Activated T-cell treated with anti-CD3 and anti-CD28 coated beads, Interleukin-2, amount 50 U/mL, for 72 hours (primary cell): Measurements from ENCODE around the gene HIC1. TPM values are rescaled to one million over a fixed set of nuclear protein-coding genes. Genes with fewer than 3 reads are reported as not detected.

ENCODE experiments used
- ATAC-seq, 2 donors: fragments of 150-1000 bp; cut with Tn5 transposase; replicated peaks in 1 of 2; 2 replicates each; pipeline ENCODE4 v1.10.0; 2021; ENCODE audit warnings: moderate library complexity in 2 of 2, mild to moderate bottlenecking in 1 of 2
- DNase-seq, 2 donors: peaks; one replicate each; pipeline ENCODE4 v3.0.0; 2021 to 2022; ENCODE audit warnings: mixed read lengths in 1 of 2
- H3K27ac Mint-ChIP-seq: one replicate; pipeline ENCODE4 v1.8.0; 2022; ENCODE audit warnings: mild to moderate bottlenecking, moderate library complexity, mixed read lengths
- H3K27me3 Mint-ChIP-seq: one replicate; pipeline ENCODE4 v1.8.0; 2022; ENCODE audit warnings: low read depth, mixed read lengths
- H3K36me3 Mint-ChIP-seq, 2 donors: one replicate each; pipeline ENCODE4 v1.8.0; 2022; ENCODE audit warnings: mixed read lengths in 2 of 2, mild to moderate bottlenecking in 1 of 2; ENCODE audit not compliant: insufficient read depth in 2 of 2
- H3K4me1 Mint-ChIP-seq: one replicate; pipeline ENCODE4 v1.8.0; 2022; ENCODE audit warnings: low read depth, mixed read lengths
- H3K4me3 Mint-ChIP-seq, 2 donors: one replicate each; pipeline ENCODE4 v1.8.0; 2022; ENCODE audit warnings: mild to moderate bottlenecking in 2 of 2, mixed read lengths in 2 of 2, moderate library complexity in 2 of 2
- H3K9me3 Mint-ChIP-seq, 2 donors: one replicate each; pipeline ENCODE4 v1.8.0; 2022; ENCODE audit warnings: mixed read lengths in 2 of 2
- total RNA-seq, 2 donors: library from RNA; stranded (reverse); gene quantifications; one replicate each; pipeline ENCODE4 v1.2.3, GENCODE V29; 2022

Gene HIC1
- total RNA-seq, 2 donors from 2014 or later = 11.7 to 21.4 TPM

GRCh38 chr17:2063261-2064146 is 8.6 kb downstream of the HIC1 start:
- Mint-ChIP-seq H3K36me3 (peaks cover 15 to 25% of the 10 kb centered on the region in 2 donors), H3K27me3 (peaks cover 5% of the 10 kb centered on the region), H3K4me3 (peak overlapping the region in 1 of 2 donors; percentile 1), H3K4me1 (peaks cover 31% of the 10 kb centered on the region), H3K9me3 (no peaks in the 10 kb centered on the region), H3K27ac (peak overlapping the region; percentile 1)
- DNase-seq (no peak), ATAC-seq (no peak)

DNA sequence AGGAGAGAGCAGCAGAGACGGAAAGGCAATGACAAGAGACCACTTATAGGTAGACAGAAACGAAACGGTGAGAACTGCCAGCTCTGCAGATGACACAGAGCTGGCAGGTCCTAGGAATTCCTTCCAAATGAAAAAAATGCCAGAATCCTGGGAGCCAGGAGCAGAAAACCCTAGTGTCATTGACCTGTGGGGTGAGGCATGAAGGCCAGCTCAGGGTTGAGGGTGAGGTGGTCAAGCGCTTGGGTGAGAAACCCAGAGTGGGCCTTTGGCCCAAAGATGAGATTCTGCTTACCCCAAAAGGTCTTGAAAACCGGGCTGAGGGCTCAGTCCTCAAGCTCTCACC is 9.2 kb downstream of the HIC1 start:
- Mint-ChIP-seq H3K9me3 (no peaks in the 10 kb centered on the region), H3K4me3 (peak overlapping the region in 1 of 2 donors; percentile 1), H3K27me3 (peaks cover 5% of the 10 kb centered on the region), H3K36me3 (peaks cover 20 to 32% of the 10 kb centered on the region in 2 donors), H3K4me1 (peaks cover 37% of the 10 kb centered on the region), H3K27ac (no peak overlapping the region)
- no peak for ATAC-seq
- no peak for DNase-seq

DNA sequence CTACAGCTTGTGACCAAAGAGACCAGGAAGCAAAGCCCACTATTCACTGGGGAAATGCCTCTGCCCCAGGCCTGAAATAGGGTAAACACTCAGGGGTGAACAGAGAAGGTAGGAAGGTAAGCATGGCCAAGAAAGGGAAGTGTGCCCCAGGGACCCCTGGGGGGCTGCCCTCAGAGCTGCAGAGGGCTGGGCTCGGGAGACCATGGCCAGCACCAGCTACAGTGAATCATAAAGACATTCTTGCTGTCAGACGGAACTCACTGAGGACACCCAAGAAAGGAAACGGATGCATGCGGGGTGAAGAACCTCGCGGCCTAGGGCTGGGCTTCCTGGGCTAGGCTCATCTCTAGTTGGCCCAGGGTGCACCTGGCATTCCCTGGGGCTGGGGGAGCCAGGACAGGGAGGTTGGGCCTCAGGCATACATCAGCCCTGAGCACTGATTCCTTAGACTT is 9.6 kb downstream of the HIC1 start:
- peak overlapping the region in 1 of 2 donors; percentile 2 for H3K4me3 Mint-ChIP-seq

DNA sequence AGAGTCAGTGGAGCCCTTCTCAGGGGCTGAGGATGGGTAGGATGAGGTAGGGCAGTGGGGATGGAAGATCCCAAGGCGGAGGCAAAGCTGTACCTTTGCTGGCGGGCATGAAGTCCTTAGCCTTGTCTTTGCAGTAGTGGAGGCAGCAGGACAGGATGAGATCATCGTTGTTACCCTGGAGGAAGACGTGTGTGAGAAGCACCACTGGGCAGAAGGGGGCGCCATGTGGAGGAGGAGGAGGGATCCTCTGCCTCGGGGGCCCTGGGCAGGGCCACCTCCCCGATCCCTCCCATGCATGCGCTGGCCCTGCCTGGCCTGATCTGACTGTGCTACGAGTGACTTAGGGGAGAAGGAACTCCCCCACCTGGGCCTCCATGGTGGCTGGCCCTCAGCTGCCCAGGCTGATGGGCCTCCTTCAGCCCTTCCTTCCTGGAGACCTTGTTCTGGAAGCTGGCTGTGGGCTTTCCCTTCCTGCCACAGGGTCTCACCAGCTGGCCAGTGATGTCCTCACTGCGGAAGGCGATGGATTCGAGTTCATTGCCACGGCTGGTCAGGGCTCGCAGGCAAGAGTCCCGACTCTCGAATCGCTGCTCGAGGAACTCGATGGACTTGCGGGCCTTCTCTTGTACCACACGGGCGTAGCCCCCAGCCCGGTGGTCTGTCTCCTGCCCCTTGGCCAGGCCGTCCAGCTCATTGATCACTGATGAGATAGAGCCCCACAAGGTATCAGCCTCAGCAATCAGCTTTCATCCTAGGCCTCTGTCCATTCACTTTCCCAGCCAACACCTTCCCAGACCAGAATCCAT is 10.3 kb downstream of the HIC1 start:
- H3K27me3 Mint-ChIP-seq = no peaks in the 10 kb centered on the region
- ATAC-seq = peak; percentile 69 to 81
- DNase-seq = peak; percentile 83 to 88
- peaks cover 22 to 34% of the 10 kb centered on the region in 2 donors for H3K36me3 Mint-ChIP-seq
- H3K27ac Mint-ChIP-seq = no peak overlapping the region
- peaks cover 44% of the 10 kb centered on the region for H3K4me1 Mint-ChIP-seq
- no peaks in the 10 kb centered on the region for H3K9me3 Mint-ChIP-seq
- H3K4me3 Mint-ChIP-seq = peak overlapping the region in 1 of 2 donors; percentile 2

More for the DNA sequence above, 9.6 kb downstream of the HIC1 start:
- ATAC-seq = peak; percentile 3 to 8
- Mint-ChIP-seq H3K27ac (peak overlapping the region; percentile 29), H3K4me1 (peaks cover 40% of the 10 kb centered on the region), H3K9me3 (no peaks in the 10 kb centered on the region), H3K36me3 (peaks cover 19 to 32% of the 10 kb centered on the region in 2 donors), H3K27me3 (peaks cover 3% of the 10 kb centered on the region)
- no peak for DNase-seq

- ATAC-seq (no peak), DNase-seq (no peak)
- H3K4me3 Mint-ChIP-seq = no peak overlapping the region
- H3K27ac Mint-ChIP-seq = no peak overlapping the region
- no peaks in the 10 kb centered on the region for H3K9me3 Mint-ChIP-seq
- H3K36me3 Mint-ChIP-seq = peaks cover 20 to 31% of the 10 kb centered on the region in 2 donors
- H3K27me3 Mint-ChIP-seq = no peaks in the 10 kb centered on the region
- H3K4me1 Mint-ChIP-seq = peaks cover 46% of the 10 kb centered on the region
These were observed 11.1 kb downstream of the HIC1 start for GRCh38 chr17:2065949-2066400.

- Mint-ChIP-seq H3K4me1 (peaks cover 53% of the 10 kb centered on the region), H3K27me3 (no peaks in the 10 kb centered on the region), H3K4me3 (peak overlapping the region in 1 of 2 donors; percentile 41), H3K27ac (no peak overlapping the region), H3K9me3 (no peaks in the 10 kb centered on the region), H3K36me3 (peaks cover 21 to 31% of the 10 kb centered on the region in 2 donors)
- no peak for DNase-seq
- ATAC-seq = no peak
These were observed 12.2 kb downstream of the HIC1 start for GRCh38 chr17:2067048-2067561.

GRCh38 chr17:2067608-2068024 is 12.7 kb downstream of the HIC1 start:
- H3K4me3 Mint-ChIP-seq = peak overlapping the region; percentile 48 to 82
- H3K4me1 Mint-ChIP-seq = peaks cover 53% of the 10 kb centered on the region
- no peaks in the 10 kb centered on the region for H3K9me3 Mint-ChIP-seq
- H3K27ac Mint-ChIP-seq = no peak overlapping the region
- peaks cover 25 to 31% of the 10 kb centered on the region in 2 donors for H3K36me3 Mint-ChIP-seq
- DNase-seq = no peak
- no peaks in the 10 kb centered on the region for H3K27me3 Mint-ChIP-seq
- ATAC-seq = no peak

- DNase-seq (no peak), ATAC-seq (no peak)
- Mint-ChIP-seq H3K9me3 (no peaks in the 10 kb centered on the region), H3K4me1 (peaks cover 53% of the 10 kb centered on the region), H3K4me3 (peak overlapping the region; percentile 48 to 82), H3K27me3 (no peaks in the 10 kb centered on the region), H3K36me3 (peaks cover 25 to 31% of the 10 kb centered on the region in 2 donors), H3K27ac (peak overlapping the region; percentile 33)
These were observed 13.2 kb downstream of the HIC1 start for GRCh38 chr17:2068031-2068518.

DNA sequence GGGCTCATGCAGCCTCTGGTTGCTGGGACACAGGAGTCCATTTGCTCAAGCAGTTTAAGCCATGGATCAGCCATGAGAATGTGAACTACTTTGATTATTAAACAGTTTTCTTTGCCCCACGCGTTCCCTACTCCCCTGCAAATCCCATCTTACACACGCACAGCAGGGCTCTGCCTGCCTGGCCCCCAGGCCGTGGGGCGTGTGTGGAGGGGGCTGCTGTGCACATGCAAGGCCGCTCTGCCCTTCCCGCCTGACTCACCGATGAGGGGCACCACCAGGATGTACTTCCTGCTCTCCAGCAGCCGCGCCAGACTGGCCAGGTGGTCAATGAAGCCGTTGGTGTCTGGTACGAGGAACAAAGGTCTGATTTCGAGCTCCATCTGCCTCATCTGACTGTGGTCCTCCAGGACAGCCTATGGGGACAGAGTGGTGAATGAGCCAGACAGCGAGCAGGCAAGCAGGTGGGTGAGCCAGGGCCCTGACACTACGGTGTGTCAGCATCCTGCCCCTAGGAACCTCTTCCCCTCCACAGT is 13.7 kb downstream of the HIC1 start:
- Mint-ChIP-seq H3K4me1 (peaks cover 53% of the 10 kb centered on the region), H3K36me3 (peaks cover 25 to 29% of the 10 kb centered on the region in 2 donors), H3K27ac (peak overlapping the region; percentile 49), H3K27me3 (no peaks in the 10 kb centered on the region), H3K4me3 (peak overlapping the region; percentile 79 to 82), H3K9me3 (no peaks in the 10 kb centered on the region)
- peak; percentile 25 to 29 for ATAC-seq
- peak; percentile 49 to 61 for DNase-seq

- Mint-ChIP-seq H3K4me1 (peaks cover 46% of the 10 kb centered on the region), H3K4me3 (peak overlapping the region; percentile 79 to 82), H3K9me3 (no peaks in the 10 kb centered on the region), H3K27me3 (no peaks in the 10 kb centered on the region), H3K36me3 (peaks cover 21 to 22% of the 10 kb centered on the region in 2 donors), H3K27ac (peak overlapping the region; percentile 43)
- ATAC-seq = peak; percentile 92 to 93
- peak; percentile 88 to 89 for DNase-seq
These were observed 15.5 kb downstream of the HIC1 start for GRCh38 chr17:2070241-2071023.

GRCh38 chr17:2071024-2071385 is 16.1 kb downstream of the HIC1 start:
- Mint-ChIP-seq H3K9me3 (no peaks in the 10 kb centered on the region), H3K27ac (peak overlapping the region; percentile 43), H3K4me1 (peaks cover 46% of the 10 kb centered on the region), H3K4me3 (peak overlapping the region; percentile 66 to 82), H3K27me3 (no peaks in the 10 kb centered on the region), H3K36me3 (peaks cover 18 to 23% of the 10 kb centered on the region in 2 donors)
- no peak for DNase-seq
- ATAC-seq = no peak
